Neural progenitor cell (in vitro differentiated cells): ENCODE results near the gene SIAH3. TPM values are rescaled to one million over a fixed set of nuclear protein-coding genes. Genes with fewer than 3 reads are reported as not detected.

ENCODE experiments used
- DNase-seq: peaks from one replicate; pipeline ENCODE4 v3.0.0-alpha.2; 2016; ENCODE audit warnings: low spot score
- H2AFZ ChIP-seq: fragments of 200-600 bp; sonication (generic); replicated peaks from 2 replicates; pipeline ENCODE4 v1.6.1; 2016; ENCODE audit warnings: antibody characterized with exemption
- H3F3A ChIP-seq: fragments of 200-600 bp; sonication (generic); 2 replicates; pipeline ENCODE4 v1.6.1; 2016; ENCODE audit warnings: antibody characterized with exemption, low read depth
- H3K27ac ChIP-seq: fragments of 200-600 bp; sonication (generic); 2 replicates; pipeline ENCODE4 v1.5.1; 2016; ENCODE audit warnings: mild to moderate bottlenecking
- H3K27me3 ChIP-seq: fragments of 200-600 bp; sonication (generic); 2 replicates; pipeline ENCODE4 v1.6.1; 2016; ENCODE audit warnings: mild to moderate bottlenecking, moderate library complexity
- H3K36me3 ChIP-seq: fragments of 200-600 bp; sonication (generic); 2 replicates; pipeline ENCODE4 v1.5.1; 2016
- H3K4me1 ChIP-seq: fragments of 200-600 bp; sonication (generic); 2 replicates; pipeline ENCODE4 v1.6.1; 2016; ENCODE audit warnings: mixed run types
- H3K4me2 ChIP-seq: fragments of 200-600 bp; sonication (generic); 2 replicates; pipeline ENCODE4 v1.6.1; 2016
- H3K4me3 ChIP-seq: fragments of 200-600 bp; sonication (generic); 2 replicates; pipeline ENCODE4 v1.5.1; 2016
- H3K79me2 ChIP-seq: fragments of 200-600 bp; sonication (generic); 2 replicates; pipeline ENCODE4 v1.6.1; 2016; ENCODE audit warnings: low read depth
- H3K9ac ChIP-seq: fragments of 200-600 bp; sonication (generic); 2 replicates; pipeline ENCODE4 v1.6.1; 2016
- H3K9me3 ChIP-seq: fragments of 200-600 bp; sonication (generic); 2 replicates; pipeline ENCODE4 v1.5.1; 2016; ENCODE audit warnings: low read depth
- H4K20me1 ChIP-seq: fragments of 200-600 bp; sonication (generic); 2 replicates; pipeline ENCODE4 v1.6.1; 2016; ENCODE audit warnings: low read depth
- H3K27ac Mint-ChIP-seq: 3 replicates; pipeline ENCODE4 v1.8.0; 2021; ENCODE audit warnings: mixed read lengths
- H3K27me3 Mint-ChIP-seq: 2 replicates; pipeline ENCODE4 v1.8.0; 2022; ENCODE audit warnings: low read depth, mild to moderate bottlenecking, inconsistent platforms, moderate library complexity, mixed read lengths; ENCODE audit not compliant: insufficient read depth
- H3K36me3 Mint-ChIP-seq: 3 replicates; pipeline ENCODE4 v1.8.0; 2021; ENCODE audit warnings: mixed read lengths
- H3K4me1 Mint-ChIP-seq: 3 replicates; pipeline ENCODE4 v1.8.0; 2021; ENCODE audit warnings: mixed read lengths
- H3K4me3 Mint-ChIP-seq: 3 replicates; pipeline ENCODE4 v1.8.0; 2021; ENCODE audit warnings: mild to moderate bottlenecking, moderate library complexity, mixed read lengths
- H3K9me3 Mint-ChIP-seq: 3 replicates; pipeline ENCODE4 v1.8.0; 2020; ENCODE audit warnings: mixed read lengths
- CTCF ChIP-seq: fragments of 200-600 bp; sonication (generic); IDR thresholded peaks from 2 replicates; pipeline ENCODE4 v1.5.1; 2017; ENCODE audit warnings: antibody characterized with exemption, mild to moderate bottlenecking
- EZH2 ChIP-seq: fragments of 200-600 bp; sonication (generic); IDR thresholded peaks from 2 replicates; pipeline ENCODE4 v1.6.1; 2017; ENCODE audit warnings: antibody characterized with exemption, mild to moderate bottlenecking, moderate library complexity
- EZH2phosphoT487 ChIP-seq: fragments of 200-600 bp; sonication (generic); IDR thresholded peaks from 2 replicates; pipeline ENCODE4 v1.6.1; 2017; ENCODE audit warnings: antibody characterized with exemption
- total RNA-seq: library from RNA; depleted of rRNA; stranded (reverse); fragments of >200 nt; gene quantifications from 2 replicates; pipeline ENCODE4 v1.2.3, GENCODE V29; 2015; ENCODE audit warnings: low replicate concordance

SIAH3 gene
- total RNA-seq, 1 donor from 2014 or later: not detected

DNA sequence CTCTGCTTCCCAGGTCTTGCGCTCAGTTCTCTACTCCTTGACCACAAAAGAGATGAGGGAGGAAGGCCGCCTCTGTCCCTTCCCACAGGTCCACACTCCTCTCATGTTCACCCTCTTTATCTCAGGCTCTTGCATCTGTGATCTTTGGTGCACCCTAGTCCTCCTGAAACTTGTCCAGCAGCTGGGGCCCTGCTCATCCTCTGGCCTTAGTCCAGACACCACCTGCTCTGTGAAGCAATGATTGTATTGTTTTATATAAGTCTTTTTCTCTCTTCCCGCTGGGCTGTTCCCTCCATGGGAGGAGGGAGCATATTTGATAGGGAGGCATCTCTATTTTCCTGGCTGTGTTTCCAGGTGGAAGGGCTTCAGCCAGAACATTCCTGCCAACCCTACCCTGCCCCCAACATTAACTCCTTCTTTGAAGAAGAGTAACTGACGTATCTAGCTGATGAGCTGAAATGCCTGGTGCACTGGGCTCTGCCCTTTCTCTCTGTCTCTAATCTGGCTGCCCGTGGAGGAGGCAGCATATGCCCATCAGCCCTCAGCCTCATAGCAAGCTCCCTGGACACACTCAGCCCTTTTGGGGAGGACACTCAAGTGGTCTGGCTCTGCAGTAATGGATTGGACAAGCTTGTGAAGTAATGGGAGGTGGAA, 38.2 kb upstream of the SIAH3 start:
- peaks cover 32% of the 10 kb centered on the region for H3K4me1 Mint-ChIP-seq
- no peak for TF ChIP-seq EZH2phosphoT487
- TF ChIP-seq CTCF: no peak
- no peak for TF ChIP-seq EZH2
- no peak overlapping the region for H3K9ac ChIP-seq
- peaks cover 15% of the 10 kb centered on the region for H3K27me3 ChIP-seq
- no peak overlapping the region for H3K4me3 Mint-ChIP-seq
- H3K9me3 Mint-ChIP-seq: peaks cover 7% of the 10 kb centered on the region
- H3F3A ChIP-seq: no peaks in the 10 kb centered on the region
- H3K9me3 ChIP-seq: no peaks in the 10 kb centered on the region
- no peak overlapping the region for H2AFZ ChIP-seq
- no peak overlapping the region for H3K4me3 ChIP-seq
- H3K4me2 ChIP-seq: no peak overlapping the region
- peaks cover 10% of the 10 kb centered on the region for H3K27me3 Mint-ChIP-seq
- H3K36me3 ChIP-seq: no peaks in the 10 kb centered on the region
- H3K4me1 ChIP-seq: peaks cover 5% of the 10 kb centered on the region
- no peak overlapping the region for H3K27ac ChIP-seq
- no peak for DNase-seq
- no peak overlapping the region for H3K27ac Mint-ChIP-seq
- H3K79me2 ChIP-seq: no peaks in the 10 kb centered on the region
- no peaks in the 10 kb centered on the region for H4K20me1 ChIP-seq
- H3K36me3 Mint-ChIP-seq: no peaks in the 10 kb centered on the region

GRCh38 chr13:45886466-45886865, 34.9 kb upstream of the SIAH3 start:
- Histone ChIP-seq H3K9ac (no peak overlapping the region), H3K4me3 (no peak overlapping the region), H3K27me3 (peaks cover 40% of the 10 kb centered on the region), H3K79me2 (no peaks in the 10 kb centered on the region), H4K20me1 (peaks cover 13% of the 10 kb centered on the region), H3F3A (peaks cover 19% of the 10 kb centered on the region), H3K9me3 (no peaks in the 10 kb centered on the region), H2AFZ (no peak overlapping the region), H3K36me3 (no peaks in the 10 kb centered on the region), H3K4me1 (peaks cover 24% of the 10 kb centered on the region), H3K4me2 (no peak overlapping the region), H3K27ac (no peak overlapping the region)
- peaks cover 57% of the 10 kb centered on the region for H3K4me1 Mint-ChIP-seq
- TF ChIP-seq EZH2 (no peak), EZH2phosphoT487 (no peak), CTCF (no peak)
- peaks cover 19% of the 10 kb centered on the region for H3K27me3 Mint-ChIP-seq
- no peaks in the 10 kb centered on the region for H3K36me3 Mint-ChIP-seq
- peak overlapping the region; percentile 30 for H3K4me3 Mint-ChIP-seq
- peaks cover 9% of the 10 kb centered on the region for H3K9me3 Mint-ChIP-seq
- H3K27ac Mint-ChIP-seq: no peak overlapping the region
- no peak for DNase-seq

- peaks cover 17% of the 10 kb centered on the region for H3K27me3 Mint-ChIP-seq
- H3K9me3 ChIP-seq: no peaks in the 10 kb centered on the region
- peaks cover 19% of the 10 kb centered on the region for H3F3A ChIP-seq
- H3K4me2 ChIP-seq: no peak overlapping the region
- H3K4me3 Mint-ChIP-seq: no peak overlapping the region
- TF ChIP-seq CTCF (no peak), EZH2phosphoT487 (no peak), EZH2 (no peak)
- no peaks in the 10 kb centered on the region for H3K79me2 ChIP-seq
- peaks cover 13% of the 10 kb centered on the region for H4K20me1 ChIP-seq
- DNase-seq: no peak
- H3K27me3 ChIP-seq: peaks cover 53% of the 10 kb centered on the region
- H3K4me1 ChIP-seq: peaks cover 27% of the 10 kb centered on the region
- H3K27ac Mint-ChIP-seq: no peak overlapping the region
- H3K36me3 Mint-ChIP-seq: no peaks in the 10 kb centered on the region
- H3K9ac ChIP-seq: no peak overlapping the region
- H3K4me1 Mint-ChIP-seq: peaks cover 62% of the 10 kb centered on the region
- no peak overlapping the region for H3K27ac ChIP-seq
- no peak overlapping the region for H3K4me3 ChIP-seq
- no peak overlapping the region for H2AFZ ChIP-seq
- peaks cover 13% of the 10 kb centered on the region for H3K9me3 Mint-ChIP-seq
- H3K36me3 ChIP-seq: no peaks in the 10 kb centered on the region
Measured at GRCh38 chr13:45885194-45885593, 33.6 kb upstream of the SIAH3 start.
